Natural killer cell (primary cell): ENCODE measurements around the gene MAPK4. TPM values are rescaled to one million over a fixed set of nuclear protein-coding genes. Genes with fewer than 3 reads are reported as not detected.

Experiments used
- ATAC-seq, 3 donors: fragments of 150-1000 bp in 2 of 3; fragments of 200-7000 bp in 1 of 3; cut with Tn5 transposase; 1 replicate in 1 of 3; 2 replicates in 2 of 3; pipeline ENCODE4 v1.10.0; 2021; ENCODE audit warnings: mild to moderate bottlenecking in 2 of 3, moderate library complexity in 2 of 3
- DNase-seq, 2 donors: peaks; one replicate each; pipeline versions ENCODE4 v3.0.0 to v3.0.0-alpha.2; 2013 to 2021; ENCODE audit warnings: mixed read lengths in 1 of 2
- H3K27ac ChIP-seq: one replicate; pipeline ENCODE4 v1.5.1; 2013; ENCODE audit warnings: mild to moderate bottlenecking, low read length
- H3K27me3 ChIP-seq: one replicate; pipeline ENCODE4 v1.6.1; 2013; ENCODE audit warnings: low read length; ENCODE audit not compliant: control insufficient read depth, insufficient read depth
- H3K36me3 ChIP-seq: one replicate; pipeline ENCODE4 v1.6.1; 2013; ENCODE audit warnings: low read length; ENCODE audit not compliant: control insufficient read depth, insufficient read depth
- H3K4me1 ChIP-seq: one replicate; pipeline ENCODE4 v1.6.1; 2013; ENCODE audit warnings: low read length; ENCODE audit not compliant: control insufficient read depth, insufficient read depth
- H3K4me3 ChIP-seq: one replicate; pipeline ENCODE4 v1.5.1; 2013; ENCODE audit warnings: low read length
- H3K9me3 ChIP-seq: one replicate; pipeline ENCODE4 v1.6.1; 2013; ENCODE audit warnings: low read length; ENCODE audit not compliant: control insufficient read depth, insufficient read depth
- H3K27ac Mint-ChIP-seq, 2 donors: one replicate each; pipeline ENCODE4 v1.8.0; 2022; ENCODE audit warnings: mild to moderate bottlenecking in 2 of 2, mixed read lengths in 2 of 2, moderate library complexity in 1 of 2
- H3K27me3 Mint-ChIP-seq, 2 donors: one replicate each; pipeline ENCODE4 v1.8.0; 2022; ENCODE audit warnings: low read depth in 2 of 2, mixed read lengths in 2 of 2
- H3K36me3 Mint-ChIP-seq: one replicate; pipeline ENCODE4 v1.8.0; 2022; ENCODE audit warnings: mixed read lengths
- H3K4me1 Mint-ChIP-seq, 2 donors: one replicate each; pipeline ENCODE4 v1.8.0; 2022; ENCODE audit warnings: mixed read lengths in 2 of 2
- H3K4me3 Mint-ChIP-seq: one replicate; pipeline ENCODE4 v1.8.0; 2022; ENCODE audit warnings: mild to moderate bottlenecking, moderate library complexity, mixed read lengths
- H3K9me3 Mint-ChIP-seq, 2 donors: one replicate each; pipeline ENCODE4 v1.8.0; 2022; ENCODE audit warnings: mixed read lengths in 2 of 2
- CTCF ChIP-seq: fragments of 200-600 bp; IDR thresholded peaks from one replicate; pipeline ENCODE4 v1.8.0; 2022; ENCODE audit warnings: antibody characterized with exemption
- WGBS: methylation state at CpG from one replicate; pipeline ENCODE4 v1.1.7; 2013; ENCODE audit warnings: missing lambda C conversion rate; ENCODE audit not compliant: insufficient coverage; 5-methylcytosine and 5-hydroxymethylcytosine counted together
- intact Hi-C: fragments of 100-400 bp; cut with micrococcal nuclease; formaldehyde crosslinking; loops from one replicate; pipeline ENCODE4 v1.14.2; 2022
- total RNA-seq, 4 donors: library from RNA; stranded (reverse); fragments of 120-200 nt in 1 of 4; gene quantifications; one replicate each; pipeline versions ENCODE4 v1.2.3 to v1.2.4, GENCODE V29; 2013 to 2022

MAPK4 gene
- total RNA-seq, 3 donors from 2014 or later (not counting 1 experiment from before 2014, with no cell fraction given) = not detected

GRCh38 chr18:50674307-50674980 lies 114.6 kb downstream of the MAPK4 start:
- no peak overlapping the region for H3K4me3 Mint-ChIP-seq
- peaks cover 0 to 6% of the 10 kb centered on the region in 2 donors for H3K27me3 Mint-ChIP-seq
- intact Hi-C loops = no loop called here
- no peaks in the 10 kb centered on the region for H3K27me3 ChIP-seq
- WGBS = 77% methylated on average over 10 of the region's 10 CpGs
- DNase-seq = no peak
- no peak for ATAC-seq
- no peak overlapping the region for H3K4me3 ChIP-seq
- no peak overlapping the region for H3K27ac ChIP-seq
- H3K9me3 ChIP-seq = no peaks in the 10 kb centered on the region
- H3K36me3 Mint-ChIP-seq = no peaks in the 10 kb centered on the region
- H3K9me3 Mint-ChIP-seq = no peaks in the 10 kb centered on the region
- no peaks in the 10 kb centered on the region for H3K4me1 Mint-ChIP-seq
- no peaks in the 10 kb centered on the region for H3K4me1 ChIP-seq
- no peak overlapping the region for H3K27ac Mint-ChIP-seq
- no peak for TF ChIP-seq CTCF
- no peaks in the 10 kb centered on the region for H3K36me3 ChIP-seq

GRCh38 chr18:50675043-50675442 lies 115.2 kb downstream of the MAPK4 start:
- Mint-ChIP-seq H3K4me3 (no peak overlapping the region), H3K9me3 (no peaks in the 10 kb centered on the region), H3K27me3 (peaks cover 0 to 6% of the 10 kb centered on the region in 2 donors), H3K36me3 (no peaks in the 10 kb centered on the region), H3K4me1 (no peaks in the 10 kb centered on the region), H3K27ac (no peak overlapping the region)
- WGBS = 94% methylated on average over 6 of the region's 6 CpGs
- DNase-seq (no peak), ATAC-seq (no peak)
- Histone ChIP-seq H3K36me3 (no peaks in the 10 kb centered on the region), H3K9me3 (no peaks in the 10 kb centered on the region), H3K4me1 (no peaks in the 10 kb centered on the region), H3K27ac (no peak overlapping the region), H3K4me3 (no peak overlapping the region), H3K27me3 (no peaks in the 10 kb centered on the region)
- TF ChIP-seq CTCF = no peak
- intact Hi-C loops = no loop called here

GRCh38 chr18:50678651-50679050 lies 118.8 kb downstream of the MAPK4 start:
- H3K27me3 ChIP-seq = no peaks in the 10 kb centered on the region
- no peaks in the 10 kb centered on the region for H3K9me3 ChIP-seq
- Mint-ChIP-seq H3K4me1 (no peaks in the 10 kb centered on the region), H3K9me3 (no peaks in the 10 kb centered on the region), H3K4me3 (no peak overlapping the region), H3K27ac (no peak overlapping the region), H3K27me3 (peaks cover 0 to 6% of the 10 kb centered on the region in 2 donors), H3K36me3 (no peaks in the 10 kb centered on the region)
- no peak for ATAC-seq
- intact Hi-C loops = no loop called here
- no peak for TF ChIP-seq CTCF
- DNase-seq = no peak
- no peak overlapping the region for H3K4me3 ChIP-seq
- H3K4me1 ChIP-seq = no peaks in the 10 kb centered on the region
- no peak overlapping the region for H3K27ac ChIP-seq
- no peaks in the 10 kb centered on the region for H3K36me3 ChIP-seq
- 83% methylated on average over 4 of the region's 6 CpGs for WGBS

GRCh38 chr18:50679056-50679455 lies 119.2 kb downstream of the MAPK4 start:
- no peaks in the 10 kb centered on the region for H3K4me1 Mint-ChIP-seq
- H3K27me3 Mint-ChIP-seq = peaks cover 3 to 6% of the 10 kb centered on the region in 2 donors
- no peak for DNase-seq
- H3K9me3 ChIP-seq = no peaks in the 10 kb centered on the region
- H3K4me1 ChIP-seq = no peaks in the 10 kb centered on the region
- intact Hi-C loops = no loop called here
- no peak overlapping the region for H3K4me3 Mint-ChIP-seq
- H3K27ac Mint-ChIP-seq = no peak overlapping the region
- H3K27ac ChIP-seq = no peak overlapping the region
- no peaks in the 10 kb centered on the region for H3K9me3 Mint-ChIP-seq
- WGBS = 84% methylated on average over 5 of the region's 5 CpGs
- no peaks in the 10 kb centered on the region for H3K27me3 ChIP-seq
- H3K4me3 ChIP-seq = no peak overlapping the region
- no peaks in the 10 kb centered on the region for H3K36me3 Mint-ChIP-seq
- TF ChIP-seq CTCF = no peak
- no peaks in the 10 kb centered on the region for H3K36me3 ChIP-seq
- ATAC-seq = no peak
